DND-41 (cell line): Measurements from ENCODE around the gene DRD5.

Experiments used
- ATAC-seq: fragments of 200-7000 bp; cut with Tn5 transposase; 3 replicates; pipeline ENCODE4 v1.9.1; 2021; ENCODE audit warnings: low read depth; ENCODE audit not compliant: insufficient read depth
- DNase-seq: peaks from one replicate; pipeline ENCODE4 v3.0.0-alpha.2; 2020
- H2AFZ ChIP-seq: 2 replicates; pipeline ENCODE4 v1.6.0; 2012; ENCODE audit warnings: low read depth, low read length
- H3K27ac ChIP-seq: 2 replicates; pipeline ENCODE4 v1.5.1; 2012; ENCODE audit warnings: low read length, inconsistent platforms
- H3K27me3 ChIP-seq: fragments of 200-600 bp; sonication (generic); 2 replicates; pipeline ENCODE4 v1.6.0; 2012; ENCODE audit warnings: low read length, mild to moderate bottlenecking, inconsistent platforms; ENCODE audit not compliant: insufficient read depth, poor library complexity
- H3K36me3 ChIP-seq: 2 replicates; pipeline ENCODE4 v1.5.1; 2012; ENCODE audit warnings: low read length, inconsistent platforms; ENCODE audit not compliant: insufficient read depth
- H3K4me1 ChIP-seq: 2 replicates; pipeline ENCODE4 v1.5.1; 2012; ENCODE audit warnings: mild to moderate bottlenecking, low read length; ENCODE audit not compliant: insufficient read depth
- H3K4me2 ChIP-seq: 2 replicates; pipeline ENCODE4 v1.6.0; 2012; ENCODE audit warnings: mild to moderate bottlenecking, moderate library complexity, low read length, inconsistent platforms; ENCODE audit not compliant: insufficient read depth
- H3K4me3 ChIP-seq, 2 experiments: fragments of 200-600 bp in 1 of 2; shearing (Covaris generic) in 1 of 2; 2 replicates each; pipeline ENCODE4 v1.5.1; 2012 to 2016; ENCODE audit warnings: inconsistent platforms in 2 of 2, low read length in 2 of 2, mild to moderate bottlenecking in 2 of 2, low read depth in 1 of 2, moderate library complexity in 1 of 2
- H3K79me2 ChIP-seq: 2 replicates; pipeline ENCODE4 v1.6.0; 2012; ENCODE audit warnings: low read length, inconsistent platforms; ENCODE audit not compliant: insufficient read depth
- H3K9ac ChIP-seq: 2 replicates; pipeline ENCODE4 v1.6.0; 2012; ENCODE audit warnings: low read depth, mild to moderate bottlenecking, inconsistent platforms, low read length, moderate library complexity
- H3K9me3 ChIP-seq: 2 replicates; pipeline ENCODE4 v1.5.1; 2012; ENCODE audit warnings: low read length, moderate library complexity, mild to moderate bottlenecking, inconsistent platforms; ENCODE audit not compliant: insufficient read depth, severe bottlenecking
- H4K20me1 ChIP-seq: 2 replicates; pipeline ENCODE4 v1.6.0; 2012; ENCODE audit warnings: low read length; ENCODE audit not compliant: insufficient read depth
- CTCF ChIP-seq: IDR thresholded peaks from 2 replicates; pipeline ENCODE4 v1.5.1; 2012; ENCODE audit warnings: borderline replicate concordance, low read length, moderate library complexity, mild to moderate bottlenecking; ENCODE audit not compliant: poor library complexity, severe bottlenecking; ENCODE audit errors: extremely low read depth
- EZH2 ChIP-seq: IDR thresholded peaks from 3 replicates; pipeline ENCODE4 v1.6.1; 2012; ENCODE audit warnings: borderline replicate concordance, low read depth, mild to moderate bottlenecking, moderate library complexity, low read length, inconsistent platforms; ENCODE audit not compliant: severe bottlenecking

Gene DRD5

GRCh38 chr4:9745782-9746181, 35.7 kb upstream of the DRD5 start:
- Histone ChIP-seq H3K36me3 (no peaks in the 10 kb centered on the region), H4K20me1 (no peaks in the 10 kb centered on the region), H3K4me1 (no peaks in the 10 kb centered on the region), H3K4me2 (no peak overlapping the region), H2AFZ (no peak overlapping the region), H3K79me2 (no peaks in the 10 kb centered on the region), H3K27me3 (no peaks in the 10 kb centered on the region), H3K9ac (no peak overlapping the region), H3K4me3 (no peak overlapping the region), H3K27ac (no peak overlapping the region), H3K9me3 (peaks cover 8% of the 10 kb centered on the region)
- no peak for ATAC-seq
- no peak for TF ChIP-seq CTCF
- no peak for DNase-seq

- H3K27ac ChIP-seq: no peak overlapping the region
- no peaks in the 10 kb centered on the region for H3K36me3 ChIP-seq
- DNase-seq (no peak), ATAC-seq (0 out of 3 replicates have a peak, but pooled peaks have one; percentile 42)
- H3K4me2 ChIP-seq: no peak overlapping the region
- no peaks in the 10 kb centered on the region for H3K79me2 ChIP-seq
- H3K9me3 ChIP-seq: no peaks in the 10 kb centered on the region
- H3K4me1 ChIP-seq: no peaks in the 10 kb centered on the region
- no peaks in the 10 kb centered on the region for H4K20me1 ChIP-seq
- H3K4me3 ChIP-seq: no peak overlapping the region
- H2AFZ ChIP-seq: no peak overlapping the region
- no peak for TF ChIP-seq EZH2
- no peak for TF ChIP-seq CTCF
- H3K9ac ChIP-seq: no peak overlapping the region
- no peaks in the 10 kb centered on the region for H3K27me3 ChIP-seq
Measured at GRCh38 chr4:9758641-9759317, 22.7 kb upstream of the DRD5 start.

- Histone ChIP-seq H3K27ac (no peak overlapping the region), H3K9ac (no peak overlapping the region), H3K36me3 (no peaks in the 10 kb centered on the region), H3K4me1 (no peaks in the 10 kb centered on the region), H4K20me1 (no peaks in the 10 kb centered on the region), H3K4me3 (no peak overlapping the region), H2AFZ (no peak overlapping the region), H3K4me2 (no peak overlapping the region), H3K9me3 (no peaks in the 10 kb centered on the region), H3K27me3 (no peaks in the 10 kb centered on the region), H3K79me2 (no peaks in the 10 kb centered on the region)
- DNase-seq: peak; percentile 61
- ATAC-seq: peak; percentile 68
- peak; percentile 76 for TF ChIP-seq CTCF
- no peak for TF ChIP-seq EZH2
Measured at GRCh38 chr4:9762823-9763475, 18.5 kb upstream of the DRD5 start.
